RWPE1 (cell line): Measurements from ENCODE around the gene ZSCAN26.

ENCODE experiments used
- CTCF ChIA-PET: fragments of 350-600 bp; sonication (Branson Sonifier 250); formaldehyde crosslinking; extraction: SDS; loops from one replicate; lab custom pipeline; 2021; lab: Yijun Ruan, JAX
- POLR2A ChIA-PET: fragments of 400-600 bp; formaldehyde crosslinking; extraction: SDS; loops from one replicate; lab custom pipeline; 2020; ENCODE audit warnings: antibody characterized with exemption; ENCODE audit not compliant: low non-redundant PET; lab: Yijun Ruan, JAX
- DNase-seq: peaks from one replicate; pipeline ENCODE4 v3.0.0; 2012; ENCODE audit warnings: low spot score
- H3K27ac ChIP-seq: fragments of 450-650 bp; 2 replicates; pipeline ENCODE4 v1.5.1; 2017
- CTCF ChIP-seq: fragments of 450-650 bp; conservative IDR thresholded peaks from 2 replicates; pipeline ENCODE4 v1.5.1; 2017; ENCODE audit warnings: low read depth, mild to moderate bottlenecking

ZSCAN26 gene

GRCh38 chr6:28254121-28254519, 12.8 kb upstream of the ZSCAN26 start:
- no peak overlapping the region for H3K27ac ChIP-seq
- ChIA-PET CTCF (no interaction called here), POLR2A (no interaction called here)
- no peak for DNase-seq
- no peak for TF ChIP-seq CTCF

GRCh38 chr6:28257042-28257441, 9.9 kb upstream of the ZSCAN26 start:
- no peak overlapping the region for H3K27ac ChIP-seq
- no peak for TF ChIP-seq CTCF
- DNase-seq = no peak
- POLR2A ChIA-PET = no interaction called here
- CTCF ChIA-PET = no interaction called here

GRCh38 chr6:28258877-28259777, 7.8 kb upstream of the ZSCAN26 start, which contains the start of gene NKAPL:
NKAPL (plus strand) TSS chr6:28259297; CDS start chr6:28259372, 75 bp downstream.
- no peak for DNase-seq
- CTCF ChIA-PET = no interaction called here
- H3K27ac ChIP-seq = no peak within 1 kb of the TSS
- TF ChIP-seq CTCF = no peak
- POLR2A ChIA-PET = no interaction called here

- no peak for DNase-seq
- ChIA-PET CTCF (no interaction called here), POLR2A (no interaction called here)
- TF ChIP-seq CTCF = no peak
- H3K27ac ChIP-seq = no peak overlapping the region
Measured at GRCh38 chr6:28263922-28264321, 3.0 kb upstream of the ZSCAN26 start.

GRCh38 chr6:28264834-28265401, 2.0 kb upstream of the ZSCAN26 start:
- no peak overlapping the region for H3K27ac ChIP-seq
- no peak for TF ChIP-seq CTCF
- ChIA-PET POLR2A (no interaction called here), CTCF (interaction anchor here (0.7 kb wide), 1 partner anchor 109 kb away, joined by 3 read pairs; no protein-coding TSS in a partner anchor)
- DNase-seq = no peak

- POLR2A ChIA-PET = interaction anchor here (0.6 to 2.0 kb wide), 3 partner anchors 14 to 86 kb away, joined by 4 read pairs; partner anchors contain the start of gene ZKSCAN4
- TF ChIP-seq CTCF = no peak
- CTCF ChIA-PET = interaction anchor here (0.6 to 0.9 kb wide), 3 partner anchors 61 to 117 kb away, joined by 3 read pairs; no protein-coding TSS in a partner anchor
- peak overlapping the region; percentile 80 for H3K27ac ChIP-seq
- DNase-seq = no peak
Measured at GRCh38 chr6:28266563-28266961, 381 bp upstream of the ZSCAN26 start.
